ENCODE measurements around the gene SHC2. TPM values are rescaled to one million over a fixed set of nuclear protein-coding genes. Genes with fewer than 3 reads are reported as not detected.

SHC2 gene
- total and polyA plus RNA-seq, 2 of the 8 experiments (the other 6 are each of a cell fraction or from before 2014, with no cell fraction given): 4.4 to 7.3 TPM

GRCh38 chr19:459724-460511 lies 915 bp downstream of the SHC2 start:
- H3K9ac ChIP-seq (replicated peaks in 1 of 4; ENCODE audit: extremely low read depth in 1 of 4, low read depth in 3 of 4, low read length in 3 of 4): peak overlapping the region in 1 of 4 experiments; percentile 24; a peak in 2 of 7 replicates
- H3K27ac ChIP-seq (ENCODE audit: low read depth, low read length): no peak overlapping the region
- H3K56ac ChIP-seq (replicated peaks; ENCODE audit: insufficient read length, low read depth, low read length): no peak overlapping the region
- no peak overlapping the region for H3K14ac ChIP-seq (ENCODE audit: insufficient read length)
- H3K79me1 ChIP-seq (ENCODE audit: low read depth, low read length): no peaks in the 10 kb centered on the region
- no peak overlapping the region for H2BK15ac ChIP-seq (ENCODE audit: low read length)
- POLR2A ChIA-PET (ENCODE audit: partially characterized antibody): interaction anchor here (0.9 to 1.0 kb wide), 2 partner anchors 23 to 24 kb away, joined by 3 read pairs; no protein-coding TSS in a partner anchor
- peaks cover 7 to 32% (median 27%) of the 10 kb centered on the region in 4 experiments for H3K27me3 ChIP-seq (replicated peaks in 1 of 4; ENCODE audit: control insufficient read depth in 3 of 4, extremely low read depth in 1 of 4, insufficient read depth in 3 of 4, low read length in 3 of 4)
- no peak overlapping the region for H2AFZ ChIP-seq (ENCODE audit: low read length)
- no peaks in the 10 kb centered on the region for H3K36me3 ChIP-seq (ENCODE audit: control insufficient read depth in 2 of 4, insufficient read depth in 4 of 4, low read length in 3 of 4)
- peaks cover 8% of the 10 kb centered on the region; the same call in 1 of the 2 replicates for H3K23me2 ChIP-seq (ENCODE audit: low read depth, low read length)
- CTCF ChIA-PET (ENCODE audit: partially characterized antibody): no interaction called here
- peaks cover 1 to 10% (median 2%) of the 10 kb centered on the region in 4 experiments; a peak in 3 of 7 replicates for H3K4me1 ChIP-seq (replicated peaks in 1 of 4; ENCODE audit: control insufficient read depth in 3 of 4, insufficient read depth in 4 of 4, low read length in 3 of 4)
- H3K4me2 ChIP-seq (ENCODE audit: insufficient read depth in 1 of 2, low read depth in 2 of 2, low read length in 2 of 2): peak overlapping the region; percentile 89 to 96
- no peak overlapping the region for H4K5ac ChIP-seq (ENCODE audit: insufficient read length, low read depth, low read length)
- H2AK5ac ChIP-seq (ENCODE audit: low read depth, low read length): no peak overlapping the region
- WGBS, 2 experiments (ENCODE audit: extremely low coverage in 1 of 2, insufficient coverage in 1 of 2, insufficient read length in 1 of 2, insufficient replicate concordance in 2 of 2, low coverage in 1 of 2, low lambda C conversion rate in 2 of 2, missing lambda C conversion rate in 1 of 2): 12% methylated on average over 27 of the region's 66 CpGs; no CpG with 5 or more reads in 1 of the 2 experiments
- FAIRE-seq (no peak), DNase-seq (ENCODE audit: low read depth in 1 of 2, low spot score in 2 of 2) (peak in 1 of 2 experiments; percentile 85)
- no peak overlapping the region for H2BK12ac ChIP-seq (ENCODE audit: low read depth, low read length)
- H4K8ac ChIP-seq (ENCODE audit: extremely low read depth, insufficient read depth, low read length): peak overlapping the region; percentile 22
- H2BK120ac ChIP-seq (replicated peaks; ENCODE audit: low read depth, low read length): no peak overlapping the region
- H4K20me1 ChIP-seq (replicated peaks in 1 of 2; ENCODE audit: control insufficient read depth in 1 of 2, insufficient read depth in 2 of 2, low read length in 2 of 2): peaks cover 0 to 2% of the 10 kb centered on the region in 2 experiments
- no peak overlapping the region for H2BK20ac ChIP-seq (ENCODE audit: low read length)
- peak overlapping the region; percentile 58 to 87 (median 66) for H3K4me3 ChIP-seq (ENCODE audit: extremely low read depth in 1 of 4, insufficient read depth in 2 of 4, low read depth in 3 of 4, low read length in 4 of 4)
- no peak overlapping the region for H3K4ac ChIP-seq (replicated peaks; ENCODE audit: insufficient read length, low read depth, low read length)
- H2BK5ac ChIP-seq (ENCODE audit: low read depth, low read length): no peak overlapping the region
- no peaks in the 10 kb centered on the region for H3K9me3 ChIP-seq (ENCODE audit: insufficient read depth in 2 of 2, low read depth in 1 of 2, low read length in 1 of 2)
- H3K23ac ChIP-seq (ENCODE audit: insufficient read length): no peak overlapping the region
- no peak overlapping the region for H4K91ac ChIP-seq (replicated peaks; ENCODE audit: insufficient read length, low read length)
- H3K79me2 ChIP-seq (ENCODE audit: control insufficient read depth in 1 of 2, insufficient read depth in 2 of 2, low read length in 2 of 2): no peaks in the 10 kb centered on the region
- H3K18ac ChIP-seq (ENCODE audit: extremely low read depth, low read length): no peak overlapping the region; the same call in 1 of the 2 replicates
- TF ChIP-seq KDM4A (IDR thresholded peaks at IDR 0.05; ENCODE audit: low read depth, low read length, severe bottlenecking) (peak; percentile 32), E2F6 (IDR thresholded peaks at IDR 0.05) (no peak), SP1 (IDR thresholded peaks at IDR 0.05; ENCODE audit: low read depth, low read length) (no peak), SRF (IDR thresholded peaks at IDR 0.05; ENCODE audit: low read depth, low read length) (no peak), NRF1 (IDR thresholded peaks at IDR 0.05; ENCODE audit: low read depth, low read length) (peak; percentile 59), BRCA1 (IDR thresholded peaks at IDR 0.05; ENCODE audit: low read depth, low read length) (no peak), RXRA (IDR thresholded peaks at IDR 0.05; ENCODE audit: insufficient read depth, low read depth, low read length) (no peak), EGR1 (IDR thresholded peaks at IDR 0.05; ENCODE audit: borderline replicate concordance, low read depth, low read length) (no peak), SIX5 (IDR thresholded peaks at IDR 0.05; ENCODE audit: low read depth, low read length) (no peak)
- TF ChIP-seq, protein P1, sequence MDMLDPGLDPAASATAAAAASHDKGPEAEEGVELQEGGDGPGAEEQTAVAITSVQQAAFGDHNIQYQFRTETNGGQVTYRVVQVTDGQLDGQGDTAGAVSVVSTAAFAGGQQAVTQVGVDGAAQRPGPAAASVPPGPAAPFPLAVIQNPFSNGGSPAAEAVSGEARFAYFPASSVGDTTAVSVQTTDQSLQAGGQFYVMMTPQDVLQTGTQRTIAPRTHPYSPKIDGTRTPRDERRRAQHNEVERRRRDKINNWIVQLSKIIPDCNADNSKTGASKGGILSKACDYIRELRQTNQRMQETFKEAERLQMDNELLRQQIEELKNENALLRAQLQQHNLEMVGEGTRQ (IDR thresholded peaks at IDR 0.05; ENCODE audit: low read length): peak; percentile 36

Data from H1 (cell line).